ENCODE data around the gene MYBBP1A. TPM values are rescaled to one million over a fixed set of nuclear protein-coding genes. Genes with fewer than 3 reads are reported as not detected.
A peak's percentile ranks its signal among the peaks of the same experiment; 100 is the strongest.

MYBBP1A gene
- total and polyA plus RNA-seq, 2 of the 13 experiments (the other 11 are each of a cell fraction or from before 2014, with no cell fraction given) = 18.6 to 54.8 TPM

GRCh38 chr17:4577386-4577993, 22.3 kb upstream of the MYBBP1A start:
- BruUV-seq (replicated peaks) = no TSS peak
- H3K79me2 ChIP-seq (ENCODE audit: insufficient read depth, low read length) = no peaks in the 10 kb centered on the region
- no peaks in the 10 kb centered on the region for H4K20me1 ChIP-seq (ENCODE audit: insufficient read depth, low read length)
- CTCF ChIA-PET (ENCODE audit: low intra/inter-chr PET ratio, low total read pairs) = no interaction called here
- ATAC-seq = peak; percentile 11; the same call in 2 of the 3 replicates
- in situ Hi-C loops (cut with HindIII; ENCODE audit: extremely low pct_ligation_motif_present, low pct_unique_long_range_greater_than_20kb) = no loop called here
- intact Hi-C loops (cut with micrococcal nuclease; ENCODE audit: unreplicated experiment) = no loop called here
- H3K27me3 ChIP-seq (ENCODE audit: control insufficient read depth in 1 of 2, insufficient read depth in 2 of 2, low read length in 2 of 2) = peaks cover 2 to 17% of the 10 kb centered on the region in 2 experiments; a peak in 3 of 5 replicates
- peak overlapping the region; percentile 33 for H3K27ac ChIP-seq (ENCODE audit: extremely low read length, insufficient read depth, low read length)
- 39% methylated on average over 6 of the region's 8 CpGs for WGBS (ENCODE audit: low lambda C conversion rate)
- H3K4me1 ChIP-seq (ENCODE audit: insufficient read depth, low read length) = peaks cover 72% of the 10 kb centered on the region
- peak; percentile 47 for DNase-seq (ENCODE audit: low spot score)
- POLR2A ChIA-PET = interaction anchor here (0.6 to 3.2 kb wide), 8 partner anchors 10 to 390 kb away, joined by 3 to 21 read pairs (median 4); partner anchors contain the start of genes ARRB2, GGT6, MYBBP1A and SPAG7
- no peaks in the 10 kb centered on the region for H3K36me3 ChIP-seq (replicated peaks in 1 of 2; ENCODE audit: control insufficient read depth in 1 of 2, insufficient read depth in 2 of 2, low read length in 2 of 2)
- peak overlapping the region; percentile 67 for H3K9ac ChIP-seq (ENCODE audit: insufficient read depth, low read depth, low read length)
- FAIRE-seq = no peak
- H2AFZ ChIP-seq (ENCODE audit: low read length) = peak overlapping the region; percentile 68
- no peaks in the 10 kb centered on the region for H3K9me3 ChIP-seq (ENCODE audit: low read length)
- peak overlapping the region; percentile 19 to 67 (median 56) for H3K4me3 ChIP-seq (replicated peaks in 1 of 3; ENCODE audit: insufficient read depth in 1 of 3, low read depth in 2 of 3, low read length in 3 of 3)
- peak overlapping the region; percentile 80 for H3K4me2 ChIP-seq (ENCODE audit: low read depth, low read length)
- TF ChIP-seq PHF21A (CRISPR knock-in tag; IDR thresholded peaks at IDR 0.05) (peak; percentile 51; the same call in 1 of the 2 replicates), AHDC1 (CRISPR knock-in tag; IDR thresholded peaks at IDR 0.05; ENCODE audit: borderline replicate concordance) (no peak), ZBTB7B (CRISPR knock-in tag; IDR thresholded peaks at IDR 0.05) (0 out of 2 replicates have a peak, but pooled peaks have one; percentile 37), TCF7 (IDR thresholded peaks at IDR 0.05; ENCODE audit: low read depth) (no peak), ZKSCAN5 (CRISPR knock-in tag; IDR thresholded peaks at IDR 0.05) (no peak), ZSCAN31 (CRISPR knock-in tag; IDR thresholded peaks at IDR 0.05; ENCODE audit: low read depth) (no peak), PAXIP1 (CRISPR knock-in tag; conservative IDR thresholded peaks at IDR 0.05) (0 out of 2 replicates have a peak, but pooled peaks have one; percentile 4), U2AF1 (optimal IDR thresholded peaks at IDR 0.05; ENCODE audit: low read depth, low read length) (peak; percentile 36), MED1 (CRISPR knock-in tag; IDR thresholded peaks at IDR 0.05) (no peak), ATF4 (CRISPR knock-in tag; IDR thresholded peaks at IDR 0.05) (no peak), ZBTB3 (CRISPR knock-in tag; IDR thresholded peaks at IDR 0.05; ENCODE audit: borderline replicate concordance, low read depth) (no peak), ZNF143 (CRISPR knock-in tag; IDR thresholded peaks at IDR 0.05) (peak; percentile 53; the same call in 1 of the 2 replicates)
